H9 (cell line): ENCODE results near the gene YKT6. TPM values are rescaled to one million over a fixed set of nuclear protein-coding genes. Genes with fewer than 3 reads are reported as not detected.

Experiments used
- DNase-seq: peaks from one replicate; pipeline ENCODE4 v3.0.0-alpha.2; 2017
- H2AFZ ChIP-seq: one replicate; pipeline ENCODE4 v1.6.1; 2013; ENCODE audit warnings: mild to moderate bottlenecking, low read length, control low read depth, moderate library complexity
- H2AK5ac ChIP-seq: 2 replicates; pipeline ENCODE4 v1.6.1; 2013; ENCODE audit warnings: low read length, control low read depth, mixed read lengths; ENCODE audit not compliant: insufficient read length
- H2BK120ac ChIP-seq: one replicate; pipeline ENCODE4 v1.6.1; 2013; ENCODE audit warnings: low read depth, mild to moderate bottlenecking, low read length, control low read depth, inconsistent platforms; ENCODE audit not compliant: poor library complexity, severe bottlenecking
- H2BK12ac ChIP-seq: 2 replicates; pipeline ENCODE4 v1.6.1; 2013; ENCODE audit warnings: low read length, control low read depth, mixed read lengths, low read depth; ENCODE audit not compliant: insufficient read length
- H2BK15ac ChIP-seq: 2 replicates; pipeline ENCODE4 v1.6.1; 2013; ENCODE audit warnings: low read depth, low read length, control low read depth
- H2BK20ac ChIP-seq: one replicate; pipeline ENCODE4 v1.6.1; 2013; ENCODE audit warnings: low read depth, mild to moderate bottlenecking, low read length, control low read depth, inconsistent platforms; ENCODE audit not compliant: poor library complexity, severe bottlenecking
- H2BK5ac ChIP-seq: 2 replicates; pipeline ENCODE4 v1.6.1; 2013; ENCODE audit warnings: low read length, control low read depth, mixed read lengths; ENCODE audit not compliant: insufficient read length
- H3K14ac ChIP-seq: 2 replicates; pipeline ENCODE4 v1.6.1; 2013; ENCODE audit warnings: low read length, control low read depth; ENCODE audit not compliant: insufficient read depth
- H3K18ac ChIP-seq: 2 replicates; pipeline ENCODE4 v1.6.1; 2013; ENCODE audit warnings: low read depth, mild to moderate bottlenecking, mixed read lengths, low read length, control low read depth; ENCODE audit not compliant: insufficient read length
- H3K23ac ChIP-seq: 2 replicates; pipeline ENCODE4 v1.6.1; 2013; ENCODE audit warnings: low read length, control low read depth, mixed read lengths, low read depth; ENCODE audit not compliant: insufficient read length
- H3K23me2 ChIP-seq: 2 replicates; pipeline ENCODE4 v1.6.1; 2013; ENCODE audit warnings: low read depth, mild to moderate bottlenecking, mixed read lengths, low read length, control low read depth; ENCODE audit not compliant: insufficient read length, poor library complexity, severe bottlenecking
- H3K27ac ChIP-seq: 2 replicates; pipeline ENCODE4 v1.5.1; 2013; ENCODE audit warnings: low read length, control low read depth, mixed read lengths, low read depth; ENCODE audit not compliant: insufficient read length
- H3K27me3 ChIP-seq: 2 replicates; pipeline ENCODE4 v1.6.1; 2013; ENCODE audit warnings: low read length, control low read depth, inconsistent platforms; ENCODE audit not compliant: insufficient read depth
- H3K4ac ChIP-seq: 2 replicates; pipeline ENCODE4 v1.6.1; 2013; ENCODE audit warnings: low read depth, mild to moderate bottlenecking, control low read depth, inconsistent platforms, low read length, moderate library complexity
- H3K4me1 ChIP-seq: 2 replicates; pipeline ENCODE4 v1.6.1; 2013; ENCODE audit warnings: low read length, control low read depth, inconsistent platforms; ENCODE audit not compliant: insufficient read depth
- H3K4me2 ChIP-seq: 2 replicates; pipeline ENCODE4 v1.6.1; 2013; ENCODE audit warnings: low read length, control low read depth, mixed read lengths; ENCODE audit not compliant: insufficient read length, insufficient read depth
- H3K56ac ChIP-seq: 2 replicates; pipeline ENCODE4 v1.6.1; 2013; ENCODE audit warnings: low read depth, mild to moderate bottlenecking, mixed read lengths, low read length, control low read depth; ENCODE audit not compliant: insufficient read length
- H3K79me1 ChIP-seq: 2 replicates; pipeline ENCODE4 v1.6.1; 2013; ENCODE audit warnings: low read depth, mild to moderate bottlenecking, moderate library complexity, low read length, control low read depth, inconsistent platforms; ENCODE audit not compliant: insufficient read depth, poor library complexity, severe bottlenecking
- H3K79me2 ChIP-seq: 2 replicates; pipeline ENCODE4 v1.6.1; 2013; ENCODE audit warnings: low read length, control low read depth, inconsistent platforms; ENCODE audit not compliant: insufficient read depth
- H3K9ac ChIP-seq: 2 replicates; pipeline ENCODE4 v1.6.1; 2013; ENCODE audit warnings: low read length, control low read depth, mixed read lengths; ENCODE audit not compliant: insufficient read length; ENCODE audit errors: extremely low read depth
- H3K9me3 ChIP-seq: one replicate; pipeline ENCODE4 v1.6.1; 2013; ENCODE audit warnings: low read depth, low read length, inconsistent platforms; ENCODE audit not compliant: control insufficient read depth
- H3T11ph ChIP-seq: one replicate; pipeline ENCODE4 v1.6.1; 2013; ENCODE audit warnings: mild to moderate bottlenecking, low read length, control low read depth, inconsistent platforms
- H4K20me1 ChIP-seq: one replicate; pipeline ENCODE4 v1.6.1; 2013; ENCODE audit not compliant: control insufficient read depth, insufficient read length, insufficient read depth
- H4K5ac ChIP-seq: 2 replicates; pipeline ENCODE4 v1.6.1; 2013; ENCODE audit warnings: low read depth, mild to moderate bottlenecking, mixed read lengths, low read length, control low read depth; ENCODE audit not compliant: insufficient read length
- H4K8ac ChIP-seq: replicated peaks from 2 replicates; pipeline ENCODE4 v1.6.1; 2013; ENCODE audit warnings: low read length, control low read depth, mixed read lengths, low read depth; ENCODE audit not compliant: insufficient read length
- H4K91ac ChIP-seq: 2 replicates; pipeline ENCODE4 v1.6.1; 2013; ENCODE audit warnings: low read depth, mild to moderate bottlenecking, moderate library complexity, mixed read lengths, low read length, control low read depth; ENCODE audit not compliant: insufficient read length
- H3K27ac Mint-ChIP-seq, 3 experiments: 2 replicates in 2 of 3; 3 replicates in 1 of 3; pipeline ENCODE4 v1.8.0; 2020 to 2021; ENCODE audit warnings: mixed read lengths in 3 of 3, mild to moderate bottlenecking in 1 of 3, moderate library complexity in 1 of 3
- H3K27me3 Mint-ChIP-seq: 2 replicates; pipeline ENCODE4 v1.8.0; 2021; ENCODE audit warnings: low read depth, mild to moderate bottlenecking, moderate library complexity, mixed read lengths
- H3K36me3 Mint-ChIP-seq, 3 experiments: 2 replicates in 2 of 3; 3 replicates in 1 of 3; pipeline ENCODE4 v1.8.0; 2020 to 2021; ENCODE audit warnings: low read depth in 3 of 3, mixed read lengths in 3 of 3; ENCODE audit not compliant: insufficient read depth in 1 of 3
- H3K4me1 Mint-ChIP-seq, 2 experiments: 2 replicates each; pipeline ENCODE4 v1.8.0; 2020; ENCODE audit warnings: mixed read lengths in 2 of 2
- H3K4me3 Mint-ChIP-seq, 2 experiments: 2 replicates in 1 of 2; 3 replicates in 1 of 2; pipeline ENCODE4 v1.8.0; 2020 to 2021; ENCODE audit warnings: mild to moderate bottlenecking in 2 of 2, mixed read lengths in 2 of 2, moderate library complexity in 1 of 2
- H3K9me3 Mint-ChIP-seq, 2 experiments: 2 replicates in 1 of 2; 3 replicates in 1 of 2; pipeline ENCODE4 v1.8.0; 2020; ENCODE audit warnings: mild to moderate bottlenecking in 2 of 2, mixed read lengths in 2 of 2, moderate library complexity in 1 of 2
- CTCF ChIP-seq: fragments of 200-600 bp; sonication (generic); conservative IDR thresholded peaks from 3 replicates; pipeline ENCODE4 v1.8.0; 2021; ENCODE audit warnings: antibody characterized with exemption, mild to moderate bottlenecking
- WGBS: extraction: QIAGEN DNeasy Blood & Tissue Kit; methylation state at CpG from one replicate; pipeline ENCODE4 v1.1.7; 2013; ENCODE audit warnings: missing lambda C conversion rate, low lambda C conversion rate, mixed read lengths; ENCODE audit not compliant: insufficient read length; ENCODE audit errors: extremely low coverage; 5-methylcytosine and 5-hydroxymethylcytosine counted together
- total RNA-seq: library from RNA; stranded (reverse); gene quantifications from 2 replicates; pipeline ENCODE4 v1.2.1, GENCODE V29; 2021

Gene YKT6
- total RNA-seq, 1 experiment from 2014 or later = 104 TPM

DNA sequence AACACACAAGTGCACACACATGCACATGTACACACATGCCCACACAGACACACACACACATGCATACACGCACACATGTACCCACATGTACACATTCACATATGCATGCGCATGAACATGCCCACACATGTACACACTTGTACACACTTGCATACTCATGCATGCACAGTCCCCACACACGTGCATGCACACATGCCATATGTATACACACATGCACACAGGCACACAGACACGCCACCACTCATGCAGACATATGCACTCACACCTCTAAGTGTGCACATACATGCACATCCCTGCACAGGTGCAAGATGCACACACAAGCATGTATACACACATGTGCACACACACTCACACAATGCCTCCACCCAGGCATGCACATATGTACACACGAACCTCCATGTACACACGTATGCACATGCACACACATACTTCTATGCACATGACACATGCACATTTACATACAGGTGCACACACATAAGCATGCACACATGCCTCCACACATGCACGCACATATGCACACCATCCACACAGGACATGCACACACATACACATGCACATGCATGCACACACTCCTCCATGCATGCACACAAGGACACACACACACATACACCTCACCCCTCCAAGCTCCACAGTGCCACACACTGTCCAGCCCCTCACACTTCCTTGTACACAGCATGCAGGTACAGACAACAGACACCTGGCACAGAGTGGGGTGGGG lies 45.8 kb downstream of the YKT6 start:
- no peaks in the 10 kb centered on the region for H3K23me2 ChIP-seq
- no peak overlapping the region for H4K91ac ChIP-seq
- H2AK5ac ChIP-seq = no peak overlapping the region
- no peak overlapping the region for H3K27ac Mint-ChIP-seq
- no peak overlapping the region for H3K27ac ChIP-seq
- no peak overlapping the region for H2BK12ac ChIP-seq
- no peak overlapping the region for H3K23ac ChIP-seq
- no peaks in the 10 kb centered on the region for H3K9me3 ChIP-seq
- no peak overlapping the region for H2BK20ac ChIP-seq
- no peak overlapping the region for H3K4ac ChIP-seq
- H3K9ac ChIP-seq = no peak overlapping the region
- DNase-seq = no peak
- H3K14ac ChIP-seq = no peak overlapping the region
- no peak overlapping the region for H3K4me3 Mint-ChIP-seq
- no peaks in the 10 kb centered on the region; a peak in 1 of 5 replicates for H3K9me3 Mint-ChIP-seq
- no peak overlapping the region for H3T11ph ChIP-seq
- no peaks in the 10 kb centered on the region for H3K36me3 Mint-ChIP-seq
- H2BK5ac ChIP-seq = no peak overlapping the region
- H3K27me3 Mint-ChIP-seq = peaks cover 1% of the 10 kb centered on the region
- no peaks in the 10 kb centered on the region for H3K79me1 ChIP-seq
- no peak overlapping the region for H2BK120ac ChIP-seq
- no peak overlapping the region for H2AFZ ChIP-seq
- no peak overlapping the region for H4K8ac ChIP-seq
- peak overlapping the region; percentile 11 for H4K5ac ChIP-seq
- H3K27me3 ChIP-seq = no peaks in the 10 kb centered on the region
- H3K4me1 Mint-ChIP-seq = no peaks in the 10 kb centered on the region
- no peak overlapping the region for H3K4me2 ChIP-seq
- WGBS = no CpG with 5 or more reads among the region's 7 CpGs
- no peak overlapping the region for H3K18ac ChIP-seq
- H2BK15ac ChIP-seq = no peak overlapping the region
- H3K4me1 ChIP-seq = no peaks in the 10 kb centered on the region
- H3K79me2 ChIP-seq = no peaks in the 10 kb centered on the region
- no peaks in the 10 kb centered on the region for H4K20me1 ChIP-seq
- no peak overlapping the region for H3K56ac ChIP-seq
- TF ChIP-seq CTCF = no peak
